Right cardiac atrium (tissue), 5 donors: Measurements from ENCODE around the gene KCNK13. TPM values are rescaled to one million over a fixed set of nuclear protein-coding genes. Genes with fewer than 3 reads are reported as not detected.

ENCODE experiments used
- ATAC-seq, 2 donors: fragments of 200-7000 bp; cut with Tn5 transposase; one replicate each; pipeline versions ENCODE4 v1.8.0 to v1.9.1; 2020; ENCODE audit warnings: moderate library complexity in 2 of 2, mild to moderate bottlenecking in 1 of 2
- DNase-seq, 3 donors: peaks; one replicate each; pipeline ENCODE4 v3.0.0-alpha.2; 2020
- H3K27ac ChIP-seq: one replicate; pipeline ENCODE4 v1.5.1; 2013; ENCODE audit warnings: mild to moderate bottlenecking, low read length, control low read depth, moderate library complexity
- H3K27me3 ChIP-seq: one replicate; pipeline ENCODE4 v1.6.1; 2013; ENCODE audit not compliant: control insufficient read depth, insufficient read depth
- H3K4me1 ChIP-seq: one replicate; pipeline ENCODE4 v1.6.1; 2013; ENCODE audit warnings: low read length; ENCODE audit not compliant: control insufficient read depth, insufficient read depth
- H3K4me3 ChIP-seq: one replicate; pipeline ENCODE4 v1.5.1; 2013; ENCODE audit warnings: low read length, control low read depth
- H3K9me3 ChIP-seq: one replicate; pipeline ENCODE4 v1.6.1; 2013; ENCODE audit warnings: low read length; ENCODE audit not compliant: control insufficient read depth
- WGBS: extraction: QIAGEN DNeasy Blood & Tissue Kit; methylation state at CpG from one replicate; pipeline ENCODE4 v1.1.7; 2013; 5-methylcytosine and 5-hydroxymethylcytosine counted together
- intact Hi-C, 4 donors: fragments of 100-400 bp; cut with DNase I; formaldehyde crosslinking; loops; one replicate each; pipeline versions ENCODE4 v1.11.0 to v1.14.0; 2022 to 2023
- polyA plus RNA-seq: library from polyadenylated mRNA; stranded (reverse); fragments of 200-250 nt; gene quantifications from one replicate; pipeline ENCODE4 v1.2.3, GENCODE V29; 2013
- total RNA-seq, 4 donors: library from RNA; stranded (reverse); fragmentation: NEBNext Ultra II Directional; extraction: Animal tissue kit (Norgen Biotek cat#: 25700); gene quantifications; one replicate each; pipeline ENCODE4 v1.2.1, GENCODE V29; 2021
- donor health status: healthy with polysubstance abuse.
- donor health status: DM: no; HTN: yes; CAD: no.
- donor health status: DM: no; HTN: no; CAD: no.
- donor health status: DM: no; HTN: yes; CAD: no; lungs with severe emphysema.
- donor health status: DM: yes; HTN: yes; CAD: no.

KCNK13 gene
- total and polyA plus RNA-seq, 5 donors = 1.7 to 14.2 (median 4.4) TPM

- 93% methylated on average over 3 of the region's 3 CpGs for WGBS
- DNase-seq (no peak), ATAC-seq (no peak)
- Histone ChIP-seq H3K9me3 (no peaks in the 10 kb centered on the region), H3K4me3 (no peak overlapping the region), H3K4me1 (no peaks in the 10 kb centered on the region), H3K27ac (no peak overlapping the region), H3K27me3 (no peaks in the 10 kb centered on the region)
- intact Hi-C loops = no loop called here
These were observed 113.8 kb downstream of the KCNK13 start for GRCh38 chr14:90175631-90176030.

- no peaks in the 10 kb centered on the region for H3K4me1 ChIP-seq
- intact Hi-C loops = no loop called here
- DNase-seq (no peak), ATAC-seq (no peak)
- H3K9me3 ChIP-seq = no peaks in the 10 kb centered on the region
- H3K27ac ChIP-seq = no peak overlapping the region
- WGBS = 90% methylated on average over 3 of the region's 3 CpGs
- no peaks in the 10 kb centered on the region for H3K27me3 ChIP-seq
- no peak overlapping the region for H3K4me3 ChIP-seq
These were observed 115.9 kb downstream of the KCNK13 start for GRCh38 chr14:90177539-90178189.

GRCh38 chr14:90179357-90179756 lies 117.6 kb downstream of the KCNK13 start:
- H3K4me1 ChIP-seq = no peaks in the 10 kb centered on the region
- H3K27me3 ChIP-seq = no peaks in the 10 kb centered on the region
- peak overlapping the region; percentile 33 for H3K27ac ChIP-seq
- 39% methylated on average over 7 of the region's 7 CpGs for WGBS
- ATAC-seq (peak; percentile 61 to 65), DNase-seq (no peak)
- intact Hi-C loops = no loop called here
- H3K9me3 ChIP-seq = no peaks in the 10 kb centered on the region
- no peak overlapping the region for H3K4me3 ChIP-seq

- DNase-seq = no peak
- intact Hi-C loops = no loop called here
- WGBS = 44% methylated on average over 4 of the region's 4 CpGs
- H3K27ac ChIP-seq = peak overlapping the region; percentile 43
- H3K4me1 ChIP-seq = no peaks in the 10 kb centered on the region
- no peak overlapping the region for H3K4me3 ChIP-seq
- H3K27me3 ChIP-seq = no peaks in the 10 kb centered on the region
- no peaks in the 10 kb centered on the region for H3K9me3 ChIP-seq
- ATAC-seq = peak; percentile 68 to 72
These were observed 118.3 kb downstream of the KCNK13 start for GRCh38 chr14:90179809-90180779.

- Histone ChIP-seq H3K27ac (no peak overlapping the region), H3K4me3 (no peak overlapping the region), H3K27me3 (no peaks in the 10 kb centered on the region), H3K9me3 (no peaks in the 10 kb centered on the region), H3K4me1 (no peaks in the 10 kb centered on the region)
- WGBS = 94% methylated on average over 14 of the region's 14 CpGs
- no peak for DNase-seq
- no peak for ATAC-seq
- intact Hi-C loops = no loop called here
These were observed 122.3 kb downstream of the KCNK13 start for GRCh38 chr14:90184094-90184493.

- intact Hi-C loops = no loop called here
These were observed 122.9 kb downstream of the KCNK13 start for GRCh38 chr14:90184571-90185266.

GRCh38 chr14:90188588-90188987 lies 126.8 kb downstream of the KCNK13 start:
- intact Hi-C loops = no loop called here
- 93% methylated on average over 2 of the region's 2 CpGs for WGBS
- Histone ChIP-seq H3K9me3 (no peaks in the 10 kb centered on the region), H3K4me3 (no peak overlapping the region), H3K27me3 (no peaks in the 10 kb centered on the region), H3K4me1 (no peaks in the 10 kb centered on the region), H3K27ac (no peak overlapping the region)
- DNase-seq (no peak), ATAC-seq (no peak)

More at GRCh38 chr14:90184571-90185266, 122.9 kb downstream of the KCNK13 start:
- Histone ChIP-seq H3K4me1 (no peaks in the 10 kb centered on the region), H3K4me3 (no peak overlapping the region), H3K27me3 (no peaks in the 10 kb centered on the region), H3K9me3 (no peaks in the 10 kb centered on the region), H3K27ac (no peak overlapping the region)
- 87% methylated on average over 23 of the region's 23 CpGs for WGBS
- ATAC-seq (no peak), DNase-seq (no peak)

GRCh38 chr14:90191154-90191553 lies 129.4 kb downstream of the KCNK13 start:
- Histone ChIP-seq H3K27me3 (no peaks in the 10 kb centered on the region), H3K27ac (no peak overlapping the region), H3K9me3 (no peaks in the 10 kb centered on the region), H3K4me1 (no peaks in the 10 kb centered on the region), H3K4me3 (no peak overlapping the region)
- DNase-seq = no peak
- intact Hi-C loops = no loop called here
- 76% methylated on average over 5 of the region's 5 CpGs for WGBS
- ATAC-seq = peak in 1 of 2 donors; percentile 32

- H3K27me3 ChIP-seq = no peaks in the 10 kb centered on the region
- WGBS = 73% methylated on average over 7 of the region's 7 CpGs
- H3K27ac ChIP-seq = no peak overlapping the region
- ATAC-seq = no peak
- no peak overlapping the region for H3K4me3 ChIP-seq
- no peaks in the 10 kb centered on the region for H3K9me3 ChIP-seq
- intact Hi-C loops = no loop called here
- no peaks in the 10 kb centered on the region for H3K4me1 ChIP-seq
- no peak for DNase-seq
These were observed 129.8 kb downstream of the KCNK13 start for GRCh38 chr14:90191585-90191984.

- H3K4me3 ChIP-seq = no peak overlapping the region
- H3K27ac ChIP-seq = no peak overlapping the region
- no peaks in the 10 kb centered on the region for H3K9me3 ChIP-seq
- 58% methylated on average over 9 of the region's 9 CpGs for WGBS
- DNase-seq = no peak
- H3K27me3 ChIP-seq = no peaks in the 10 kb centered on the region
- no peaks in the 10 kb centered on the region for H3K4me1 ChIP-seq
- intact Hi-C loops = no loop called here
- no peak for ATAC-seq
These were observed 132.1 kb downstream of the KCNK13 start for GRCh38 chr14:90193925-90194324.

- H3K9me3 ChIP-seq = no peaks in the 10 kb centered on the region
- no peak overlapping the region for H3K27ac ChIP-seq
- no peak for DNase-seq
- intact Hi-C loops = no loop called here
- no peaks in the 10 kb centered on the region for H3K27me3 ChIP-seq
- ATAC-seq = no peak
- no peak overlapping the region for H3K4me3 ChIP-seq
- 91% methylated on average over 5 of the region's 5 CpGs for WGBS
- H3K4me1 ChIP-seq = no peaks in the 10 kb centered on the region
These were observed 132.9 kb downstream of the KCNK13 start for GRCh38 chr14:90194706-90195105.
